ENCODE results near the gene GTPBP4. TPM values are rescaled to one million over a fixed set of nuclear protein-coding genes. Genes with fewer than 3 reads are reported as not detected.

The GTPBP4 gene
- polyA plus RNA-seq, 1 donor (not counting 4 experiments of a cell fraction or from before 2014, with no cell fraction given) = 70.4 TPM

DNA sequence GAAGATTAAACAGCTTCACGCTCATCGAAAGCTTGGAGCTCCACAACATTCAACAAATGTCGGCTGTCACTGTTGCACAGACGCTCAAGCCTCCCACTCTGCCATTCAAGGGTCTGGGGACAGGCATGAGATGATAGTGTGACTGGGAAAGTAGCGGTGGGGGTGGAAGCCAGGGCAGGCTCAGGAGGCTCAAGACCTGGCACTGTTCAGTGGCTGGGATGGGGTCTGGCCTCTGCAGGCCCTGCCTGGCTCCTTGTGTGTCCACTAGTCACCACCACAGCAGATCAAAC lies 13.5 kb upstream of the GTPBP4 start:
- dilution Hi-C loops (cut with MboI; ENCODE audit: extremely low pct_ligation_motif_present, low sequenced_read_pairs) = no loop called here
- H2AFZ ChIP-seq (ENCODE audit: control insufficient read depth, low read length) = no peak overlapping the region

DNA sequence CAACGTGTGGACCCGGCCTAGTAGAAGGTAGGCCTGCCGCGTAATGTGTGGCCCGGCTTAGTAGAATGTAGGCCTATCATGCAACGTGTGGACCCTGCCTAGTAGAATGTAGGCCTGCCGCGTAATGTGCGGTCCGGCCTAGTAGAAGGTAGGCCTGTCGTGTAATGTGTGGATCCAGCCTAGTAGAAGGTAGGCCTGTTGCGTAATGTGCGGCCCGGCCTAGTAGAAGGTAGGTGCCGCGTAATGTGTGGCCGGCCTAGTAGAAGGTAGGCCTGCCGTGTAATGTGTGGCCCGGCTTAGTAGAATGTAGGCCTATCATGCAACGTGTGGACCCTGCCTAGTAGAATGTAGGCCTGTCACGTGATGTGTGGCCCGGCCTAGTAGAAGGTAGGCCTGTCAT lies 11.9 kb upstream of the GTPBP4 start:
- TF ChIP-seq EZH2 (IDR thresholded peaks at IDR 0.05; ENCODE audit: low read length) = no peak
- TF ChIP-seq, protein P1, sequence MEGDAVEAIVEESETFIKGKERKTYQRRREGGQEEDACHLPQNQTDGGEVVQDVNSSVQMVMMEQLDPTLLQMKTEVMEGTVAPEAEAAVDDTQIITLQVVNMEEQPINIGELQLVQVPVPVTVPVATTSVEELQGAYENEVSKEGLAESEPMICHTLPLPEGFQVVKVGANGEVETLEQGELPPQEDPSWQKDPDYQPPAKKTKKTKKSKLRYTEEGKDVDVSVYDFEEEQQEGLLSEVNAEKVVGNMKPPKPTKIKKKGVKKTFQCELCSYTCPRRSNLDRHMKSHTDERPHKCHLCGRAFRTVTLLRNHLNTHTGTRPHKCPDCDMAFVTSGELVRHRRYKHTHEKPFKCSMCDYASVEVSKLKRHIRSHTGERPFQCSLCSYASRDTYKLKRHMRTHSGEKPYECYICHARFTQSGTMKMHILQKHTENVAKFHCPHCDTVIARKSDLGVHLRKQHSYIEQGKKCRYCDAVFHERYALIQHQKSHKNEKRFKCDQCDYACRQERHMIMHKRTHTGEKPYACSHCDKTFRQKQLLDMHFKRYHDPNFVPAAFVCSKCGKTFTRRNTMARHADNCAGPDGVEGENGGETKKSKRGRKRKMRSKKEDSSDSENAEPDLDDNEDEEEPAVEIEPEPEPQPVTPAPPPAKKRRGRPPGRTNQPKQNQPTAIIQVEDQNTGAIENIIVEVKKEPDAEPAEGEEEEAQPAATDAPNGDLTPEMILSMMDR (optimal IDR thresholded peaks at IDR 0.05 in 1 of 3, IDR thresholded peaks at IDR 0.05 in 1 of 3, conservative IDR thresholded peaks at IDR 0.05 in 1 of 3; ENCODE audit: extremely low read depth in 1 of 3, insufficient read depth in 2 of 3, low read length in 3 of 3) = no peak
- no peak overlapping the region for H2AFZ ChIP-seq (ENCODE audit: control insufficient read depth, low read length)
- no peaks in the 10 kb centered on the region for H3K4me1 ChIP-seq (ENCODE audit: control insufficient read depth, extremely low read depth, insufficient read depth, low read length)
- dilution Hi-C loops (cut with MboI; ENCODE audit: extremely low pct_ligation_motif_present, low sequenced_read_pairs) = no loop called here
- DNase-seq (ENCODE audit: low read depth, low spot score) = no peak
- no peaks in the 10 kb centered on the region for H4K20me1 ChIP-seq (ENCODE audit: control insufficient read depth, extremely low read depth, insufficient read depth, low read length)
- H3K9me1 ChIP-seq (ENCODE audit: control insufficient read depth, extremely low read depth, insufficient read depth, low read length) = no peaks in the 10 kb centered on the region
- H3K27ac ChIP-seq (ENCODE audit: control insufficient read depth, insufficient read depth, low read length) = no peak overlapping the region
- no peak overlapping the region for H3K4me2 ChIP-seq (ENCODE audit: control insufficient read depth, extremely low read depth, insufficient read depth, low read depth, low read length)
- FAIRE-seq = no peak
- H3K79me2 ChIP-seq (ENCODE audit: control insufficient read depth, insufficient read depth, low read length) = no peaks in the 10 kb centered on the region
- no peaks in the 10 kb centered on the region for H3K36me3 ChIP-seq (ENCODE audit: control insufficient read depth in 2 of 2, extremely low read depth in 1 of 2, insufficient read depth in 2 of 2, low read length in 2 of 2)
- H3K27me3 ChIP-seq (ENCODE audit: control insufficient read depth, extremely low read depth, insufficient read depth, low read length) = no peaks in the 10 kb centered on the region
- H3K4me3 ChIP-seq (ENCODE audit: control insufficient read depth in 2 of 3, extremely low read depth in 1 of 3, insufficient read depth in 2 of 3, low read depth in 1 of 3, low read length in 3 of 3) = no peak overlapping the region
- H3K9me3 ChIP-seq (ENCODE audit: control insufficient read depth, low read depth, low read length) = peaks cover 14% of the 10 kb centered on the region
- no peak overlapping the region for H3K9ac ChIP-seq (ENCODE audit: control insufficient read depth, extremely low read depth, insufficient read depth, low read length)

More for the DNA sequence above, 13.5 kb upstream of the GTPBP4 start:
- TF ChIP-seq, protein P1 (optimal IDR thresholded peaks at IDR 0.05 in 1 of 3, IDR thresholded peaks at IDR 0.05 in 1 of 3, conservative IDR thresholded peaks at IDR 0.05 in 1 of 3; ENCODE audit: extremely low read depth in 1 of 3, insufficient read depth in 2 of 3, low read length in 3 of 3) = no peak
- TF ChIP-seq EZH2 (IDR thresholded peaks at IDR 0.05; ENCODE audit: low read length) = no peak
- no peaks in the 10 kb centered on the region for H3K4me1 ChIP-seq (ENCODE audit: control insufficient read depth, extremely low read depth, insufficient read depth, low read length)
- no peaks in the 10 kb centered on the region for H3K27me3 ChIP-seq (ENCODE audit: control insufficient read depth, extremely low read depth, insufficient read depth, low read length)
- DNase-seq (ENCODE audit: low read depth, low spot score) (no peak), FAIRE-seq (no peak)
- H3K36me3 ChIP-seq (ENCODE audit: control insufficient read depth in 2 of 2, extremely low read depth in 1 of 2, insufficient read depth in 2 of 2, low read length in 2 of 2) = no peaks in the 10 kb centered on the region
- no peak overlapping the region for H3K9ac ChIP-seq (ENCODE audit: control insufficient read depth, extremely low read depth, insufficient read depth, low read length)
- H3K4me2 ChIP-seq (ENCODE audit: control insufficient read depth, extremely low read depth, insufficient read depth, low read depth, low read length) = no peak overlapping the region
- H3K9me3 ChIP-seq (ENCODE audit: control insufficient read depth, low read depth, low read length) = peaks cover 5% of the 10 kb centered on the region
- no peak overlapping the region for H3K4me3 ChIP-seq (ENCODE audit: control insufficient read depth in 2 of 3, extremely low read depth in 1 of 3, insufficient read depth in 2 of 3, low read depth in 1 of 3, low read length in 3 of 3)
- H3K79me2 ChIP-seq (ENCODE audit: control insufficient read depth, insufficient read depth, low read length) = no peaks in the 10 kb centered on the region
- H3K27ac ChIP-seq (ENCODE audit: control insufficient read depth, insufficient read depth, low read length) = no peak overlapping the region
- no peaks in the 10 kb centered on the region for H4K20me1 ChIP-seq (ENCODE audit: control insufficient read depth, extremely low read depth, insufficient read depth, low read length)
- H3K9me1 ChIP-seq (ENCODE audit: control insufficient read depth, extremely low read depth, insufficient read depth, low read length) = no peaks in the 10 kb centered on the region
